Activated CD8-positive, alpha-beta memory T cell treated with anti-CD3 and anti-CD28 coated beads for 36 hours (primary cell): ENCODE data around the gene SLC15A4. TPM values are rescaled to one million over a fixed set of nuclear protein-coding genes. Genes with fewer than 3 reads are reported as not detected.

Source experiments
- CTCF ChIA-PET: fragments of 350-600 bp; sonication (Branson Sonifier 250); formaldehyde crosslinking; loops from one replicate; lab custom pipeline; 2021; ENCODE audit warnings: antibody characterized with exemption; lab: Charles Lee
- POLR2A ChIA-PET: fragments of 350-600 bp; sonication (Branson Sonifier 250); formaldehyde crosslinking; loops from one replicate; lab custom pipeline; 2021; ENCODE audit warnings: antibody characterized with exemption; lab: Charles Lee
- total RNA-seq, 2 experiments: library from RNA; stranded (reverse); gene quantifications; one replicate each; pipeline ENCODE4 v1.2.3, GENCODE V29; 2021

Gene SLC15A4
- total RNA-seq, 2 experiments from 2014 or later = 26.5 to 26.6 TPM

- ChIA-PET POLR2A (no interaction called here), CTCF (no interaction called here)
These were observed 39.6 kb downstream of the SLC15A4 start for GRCh38 chr12:128784030-128784760.

GRCh38 chr12:128783129-128783574, 40.6 kb downstream of the SLC15A4 start:
- CTCF ChIA-PET = interaction anchor here (0.7 to 1.7 kb wide), 5 partner anchors 10 to 566 kb away, joined by 3 to 6 read pairs (median 3); no protein-coding TSS in a partner anchor
- POLR2A ChIA-PET = no interaction called here

GRCh38 chr12:128779901-128780300, 43.9 kb downstream of the SLC15A4 start:
- ChIA-PET CTCF (no interaction called here), POLR2A (no interaction called here)

GRCh38 chr12:128772249-128772648, 51.5 kb downstream of the SLC15A4 start:
- ChIA-PET CTCF (interaction anchor here (1.1 kb wide), 1 partner anchor 33 kb away, joined by 3 read pairs; no protein-coding TSS in a partner anchor), POLR2A (no interaction called here)

GRCh38 chr12:128771681-128772080, 52.1 kb downstream of the SLC15A4 start:
- ChIA-PET POLR2A (no interaction called here), CTCF (interaction anchor here (1.1 kb wide), 1 partner anchor 32 kb away, joined by 3 read pairs; no protein-coding TSS in a partner anchor)

GRCh38 chr12:128767518-128767917, 56.2 kb downstream of the SLC15A4 start:
- ChIA-PET CTCF (no interaction called here), POLR2A (no interaction called here)

- CTCF ChIA-PET = no interaction called here
- POLR2A ChIA-PET = no interaction called here
These were observed 56.8 kb downstream of the SLC15A4 start for GRCh38 chr12:128766738-128767501.

GRCh38 chr12:128763395-128763794, 60.4 kb downstream of the SLC15A4 start:
- ChIA-PET POLR2A (no interaction called here), CTCF (no interaction called here)

- ChIA-PET CTCF (no interaction called here), POLR2A (no interaction called here)
These were observed 62.4 kb downstream of the SLC15A4 start for GRCh38 chr12:128761379-128761790.

- POLR2A ChIA-PET = no interaction called here
- CTCF ChIA-PET = interaction anchor here (0.7 kb wide), 1 partner anchor 1983 kb away, joined by 4 read pairs; no protein-coding TSS in a partner anchor
These were observed 68.2 kb downstream of the SLC15A4 start for GRCh38 chr12:128755566-128755965.

GRCh38 chr12:128754275-128754674, 69.5 kb downstream of the SLC15A4 start:
- CTCF ChIA-PET = no interaction called here
- POLR2A ChIA-PET = no interaction called here

- ChIA-PET POLR2A (no interaction called here), CTCF (no interaction called here)
These were observed 70.3 kb downstream of the SLC15A4 start for GRCh38 chr12:128753438-128753837.

- ChIA-PET POLR2A (interaction anchor here (0.6 kb wide), 1 partner anchor 60 kb away, joined by 3 read pairs; no protein-coding TSS in a partner anchor), CTCF (no interaction called here)
These were observed 71.4 kb downstream of the SLC15A4 start for GRCh38 chr12:128752386-128752785.

GRCh38 chr12:128747441-128747840, 76.3 kb downstream of the SLC15A4 start:
- ChIA-PET CTCF (no interaction called here), POLR2A (no interaction called here)

- ChIA-PET CTCF (no interaction called here), POLR2A (no interaction called here)
These were observed 77.7 kb downstream of the SLC15A4 start for GRCh38 chr12:128745772-128746689.

GRCh38 chr12:128743916-128744315, 79.8 kb downstream of the SLC15A4 start:
- CTCF ChIA-PET = interaction anchor here (0.6 kb wide), 1 partner anchor 432 kb away, joined by 3 read pairs; no protein-coding TSS in a partner anchor
- POLR2A ChIA-PET = no interaction called here
